ENCODE measurements around the gene PDE7B.

DNA sequence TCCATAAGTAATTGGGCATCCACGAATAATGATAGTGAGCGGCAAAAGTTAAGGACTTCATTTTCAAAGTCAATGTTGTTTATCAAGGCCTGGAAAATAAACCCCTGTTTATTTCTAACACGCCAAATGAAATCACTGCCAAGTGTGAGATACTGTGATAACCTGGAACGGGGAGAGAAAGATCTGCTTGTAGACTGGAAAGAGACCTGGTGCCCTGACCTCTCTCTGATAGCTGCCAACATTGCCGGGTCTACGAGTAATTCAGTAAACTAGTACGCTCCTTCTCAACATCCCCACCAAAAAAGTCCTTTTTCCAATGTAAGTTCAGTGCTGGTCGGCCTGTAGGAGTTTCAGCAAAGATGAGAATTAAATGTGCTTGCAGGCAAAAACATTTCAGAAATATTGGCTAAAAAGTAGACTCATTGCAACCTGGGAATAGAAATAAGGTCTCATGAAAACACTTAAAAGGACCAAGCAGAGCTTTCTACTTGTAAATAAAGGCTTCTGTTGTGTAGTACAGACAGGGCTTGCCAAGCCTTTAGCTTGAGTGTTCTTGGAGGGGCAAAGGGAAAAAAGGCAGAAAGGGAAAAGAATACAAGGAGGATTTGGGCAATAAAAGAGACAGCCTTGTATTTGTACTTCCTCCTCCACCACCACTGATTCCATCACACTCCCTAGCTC is 43.9 kb downstream of the PDE7B start:
- TF ChIP-seq, protein P1, sequence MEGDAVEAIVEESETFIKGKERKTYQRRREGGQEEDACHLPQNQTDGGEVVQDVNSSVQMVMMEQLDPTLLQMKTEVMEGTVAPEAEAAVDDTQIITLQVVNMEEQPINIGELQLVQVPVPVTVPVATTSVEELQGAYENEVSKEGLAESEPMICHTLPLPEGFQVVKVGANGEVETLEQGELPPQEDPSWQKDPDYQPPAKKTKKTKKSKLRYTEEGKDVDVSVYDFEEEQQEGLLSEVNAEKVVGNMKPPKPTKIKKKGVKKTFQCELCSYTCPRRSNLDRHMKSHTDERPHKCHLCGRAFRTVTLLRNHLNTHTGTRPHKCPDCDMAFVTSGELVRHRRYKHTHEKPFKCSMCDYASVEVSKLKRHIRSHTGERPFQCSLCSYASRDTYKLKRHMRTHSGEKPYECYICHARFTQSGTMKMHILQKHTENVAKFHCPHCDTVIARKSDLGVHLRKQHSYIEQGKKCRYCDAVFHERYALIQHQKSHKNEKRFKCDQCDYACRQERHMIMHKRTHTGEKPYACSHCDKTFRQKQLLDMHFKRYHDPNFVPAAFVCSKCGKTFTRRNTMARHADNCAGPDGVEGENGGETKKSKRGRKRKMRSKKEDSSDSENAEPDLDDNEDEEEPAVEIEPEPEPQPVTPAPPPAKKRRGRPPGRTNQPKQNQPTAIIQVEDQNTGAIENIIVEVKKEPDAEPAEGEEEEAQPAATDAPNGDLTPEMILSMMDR (conservative IDR thresholded peaks at IDR 0.05; ENCODE audit: low read length): no peak
- no peak for TF ChIP-seq EZH2phosphoT487 (IDR thresholded peaks at IDR 0.05; ENCODE audit: borderline replicate concordance)
